Esophagus squamous epithelium (tissue), 5 donors: ENCODE data around the gene TIAM2. TPM values are rescaled to one million over a fixed set of nuclear protein-coding genes. Genes with fewer than 3 reads are reported as not detected.

ENCODE experiments used
- DNase-seq: peaks from one replicate; lab custom pipeline; 2025; lab: John Stamatoyannopoulos, UW
- H3K27ac ChIP-seq, 4 donors: fragments of 200-600 bp; sonication (generic); one replicate each; pipeline ENCODE4 v1.5.1; 2016 to 2019; ENCODE audit warnings: mild to moderate bottlenecking in 1 of 4
- H3K27me3 ChIP-seq, 4 donors: fragments of 200-600 bp; sonication (generic); 1 replicate in 3 of 4; 2 replicates in 1 of 4; pipeline versions ENCODE4 v1.5.1 to v1.6.0; 2017 to 2021; ENCODE audit warnings: antibody characterized with exemption in 1 of 4
- H3K36me3 ChIP-seq, 3 donors: fragments of 200-600 bp; sonication (generic); one replicate each; pipeline ENCODE4 v1.5.1; 2016 to 2019
- H3K4me1 ChIP-seq, 3 donors: fragments of 200-600 bp; sonication (generic); one replicate each; pipeline ENCODE4 v1.5.1; 2017 to 2019
- H3K4me3 ChIP-seq, 4 donors: fragments of 200-600 bp; sonication (generic); 1 replicate in 3 of 4; 2 replicates in 1 of 4; pipeline ENCODE4 v1.5.1; 2016 to 2019; ENCODE audit warnings: mild to moderate bottlenecking in 2 of 4, moderate library complexity in 1 of 4
- H3K9me3 ChIP-seq, 3 donors: fragments of 200-600 bp; sonication (generic); one replicate each; pipeline ENCODE4 v1.5.1; 2016 to 2019
- POLR2A ChIP-seq, 4 donors: fragments of 450-650 bp; IDR thresholded peaks; one replicate each; pipeline ENCODE4 v1.6.1; 2017; ENCODE audit warnings: antibody characterized with exemption in 4 of 4, mild to moderate bottlenecking in 4 of 4, moderate library complexity in 3 of 4
- whole genome bisulfite sequencing, 2 donors: methylation state at CpG; one replicate each; pipeline ENCODE4 v1.1.5; 2018; 5-methylcytosine and 5-hydroxymethylcytosine counted together
- intact Hi-C: fragments of 100-400 bp; cut with DNase I; formaldehyde crosslinking; loops from one replicate; pipeline ENCODE4 v1.15.0; 2022
- total RNA-seq, 4 donors: library from RNA; depleted of rRNA; stranded (reverse); fragments of >200 nt; gene quantifications; one replicate each; pipeline ENCODE4 v1.1.0, GENCODE V29; 2016
- TF ChIP-seq, protein P1 (sequence below), 6 experiments: fragments of 450-650 bp in 4 of 6; fragments of 200-600 bp in 2 of 6; sonication (generic) in 2 of 6; IDR thresholded peaks; one replicate each; pipeline ENCODE4 v1.5.1; 2016 to 2019; ENCODE audit warnings: antibody characterized with exemption in 6 of 6, mild to moderate bottlenecking in 4 of 6, moderate library complexity in 4 of 6
- donor health status: DM: yes; HTN: yes; CAD: no.

The TIAM2 gene
- total RNA-seq, 4 donors from 2014 or later: 2.3 to 10.3 (median 5.6) TPM

DNA sequence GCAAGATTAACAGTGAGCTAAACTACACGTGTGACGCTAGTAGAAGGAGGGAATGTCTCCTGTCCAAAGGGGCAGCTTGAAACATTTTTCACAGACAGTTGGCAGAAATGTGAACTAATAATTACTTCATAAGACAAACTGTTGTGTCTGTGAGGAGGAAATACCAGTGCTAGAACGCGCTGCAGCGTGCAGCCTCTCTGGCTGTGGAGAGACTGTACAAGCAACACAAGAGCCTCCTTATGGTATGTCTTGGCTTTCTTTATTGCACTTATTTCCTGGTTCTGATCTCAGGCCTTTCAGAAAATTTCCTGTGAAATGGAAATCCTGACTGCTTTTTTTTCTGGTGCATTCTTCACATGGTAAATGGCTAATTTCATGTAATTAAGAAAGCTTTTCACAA, 25.3 kb upstream of the TIAM2 start:
- Histone ChIP-seq H3K9me3 (no peaks in the 10 kb centered on the region), H3K4me3 (no peak overlapping the region), H3K27ac (no peak overlapping the region), H3K27me3 (no peaks in the 10 kb centered on the region), H3K4me1 (no peaks in the 10 kb centered on the region), H3K36me3 (no peaks in the 10 kb centered on the region)
- intact Hi-C loops: no loop called here
- 41 to 47% methylated on average over 5 of the region's 5 CpGs for WGBS, 2 donors
- no peak for DNase-seq
- TF ChIP-seq, protein P1, sequence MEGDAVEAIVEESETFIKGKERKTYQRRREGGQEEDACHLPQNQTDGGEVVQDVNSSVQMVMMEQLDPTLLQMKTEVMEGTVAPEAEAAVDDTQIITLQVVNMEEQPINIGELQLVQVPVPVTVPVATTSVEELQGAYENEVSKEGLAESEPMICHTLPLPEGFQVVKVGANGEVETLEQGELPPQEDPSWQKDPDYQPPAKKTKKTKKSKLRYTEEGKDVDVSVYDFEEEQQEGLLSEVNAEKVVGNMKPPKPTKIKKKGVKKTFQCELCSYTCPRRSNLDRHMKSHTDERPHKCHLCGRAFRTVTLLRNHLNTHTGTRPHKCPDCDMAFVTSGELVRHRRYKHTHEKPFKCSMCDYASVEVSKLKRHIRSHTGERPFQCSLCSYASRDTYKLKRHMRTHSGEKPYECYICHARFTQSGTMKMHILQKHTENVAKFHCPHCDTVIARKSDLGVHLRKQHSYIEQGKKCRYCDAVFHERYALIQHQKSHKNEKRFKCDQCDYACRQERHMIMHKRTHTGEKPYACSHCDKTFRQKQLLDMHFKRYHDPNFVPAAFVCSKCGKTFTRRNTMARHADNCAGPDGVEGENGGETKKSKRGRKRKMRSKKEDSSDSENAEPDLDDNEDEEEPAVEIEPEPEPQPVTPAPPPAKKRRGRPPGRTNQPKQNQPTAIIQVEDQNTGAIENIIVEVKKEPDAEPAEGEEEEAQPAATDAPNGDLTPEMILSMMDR (IDR thresholded peaks at IDR 0.05): no peak
- TF ChIP-seq POLR2A (IDR thresholded peaks at IDR 0.05): no peak

DNA sequence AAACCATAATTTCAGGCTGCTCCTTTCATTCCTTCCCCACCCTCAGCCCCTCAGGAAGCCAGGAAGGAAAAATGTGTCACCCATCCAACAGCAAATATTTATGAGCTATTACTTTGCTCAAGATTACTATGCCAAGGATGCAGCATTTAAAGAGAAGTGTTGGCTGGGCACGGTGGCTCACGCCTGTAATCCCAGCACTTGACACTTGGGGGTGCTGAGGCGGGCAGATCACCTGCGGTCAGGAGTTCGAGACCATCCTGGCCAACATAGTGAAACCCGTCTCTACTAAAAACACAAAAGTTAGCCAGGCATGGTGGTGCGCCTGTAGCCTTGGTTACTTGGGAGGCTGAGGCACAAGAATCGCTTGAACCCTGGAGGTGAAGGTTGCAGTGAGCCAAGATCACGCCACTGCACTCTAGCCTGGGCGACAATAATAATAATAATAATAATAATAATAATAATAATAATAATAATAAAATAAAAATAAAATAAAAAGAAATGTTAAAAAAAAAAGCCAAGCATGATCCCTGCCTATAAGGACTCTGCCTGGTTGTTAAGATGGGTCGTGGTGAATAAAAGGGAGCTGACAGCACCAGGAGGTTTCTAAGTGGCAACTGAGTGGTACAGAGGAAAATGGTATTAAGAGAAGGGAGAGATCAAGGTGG, 20.5 kb upstream of the TIAM2 start:
- Histone ChIP-seq H3K27ac (no peak overlapping the region), H3K27me3 (no peaks in the 10 kb centered on the region), H3K36me3 (no peaks in the 10 kb centered on the region), H3K4me3 (no peak overlapping the region), H3K9me3 (no peaks in the 10 kb centered on the region), H3K4me1 (no peaks in the 10 kb centered on the region)
- no peak for DNase-seq
- TF ChIP-seq POLR2A (IDR thresholded peaks at IDR 0.05): no peak
- TF ChIP-seq, protein P1 (IDR thresholded peaks at IDR 0.05): no peak
- WGBS, 2 donors: 79 to 86% methylated on average over 10 to 11 of the region's 11 CpGs
- intact Hi-C loops: no loop called here

DNA sequence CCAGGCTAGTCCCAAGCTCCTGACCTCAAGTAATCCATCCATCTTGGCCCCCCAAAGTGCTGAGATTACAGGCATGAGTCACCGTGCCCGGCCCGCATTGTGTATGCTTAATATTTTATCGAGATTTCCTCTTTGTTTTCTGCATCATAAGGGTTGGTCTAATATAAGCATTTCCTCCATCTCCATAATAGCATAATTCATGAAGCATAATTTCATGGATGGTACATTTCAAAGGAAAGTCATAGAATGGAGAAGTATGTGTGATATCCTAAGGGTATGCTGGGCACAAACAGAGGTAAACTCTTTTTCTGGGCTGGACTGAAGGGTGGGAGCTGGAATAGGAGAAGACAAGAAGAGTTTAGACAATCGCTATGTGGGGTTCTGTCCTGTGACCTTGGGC, 17.5 kb upstream of the TIAM2 start:
- no peak overlapping the region for H3K27ac ChIP-seq
- H3K36me3 ChIP-seq: no peaks in the 10 kb centered on the region
- no peaks in the 10 kb centered on the region for H3K27me3 ChIP-seq
- no peak overlapping the region for H3K4me3 ChIP-seq
- TF ChIP-seq, protein P1 (IDR thresholded peaks at IDR 0.05): no peak
- no peak for TF ChIP-seq POLR2A (IDR thresholded peaks at IDR 0.05)
- no peaks in the 10 kb centered on the region for H3K9me3 ChIP-seq
- H3K4me1 ChIP-seq: peaks cover 0 to 5% (median 0%) of the 10 kb centered on the region in 3 donors
- 85 to 88% methylated on average over 5 of the region's 5 CpGs for WGBS, 2 donors
- intact Hi-C loops: no loop called here
- DNase-seq: no peak

DNA sequence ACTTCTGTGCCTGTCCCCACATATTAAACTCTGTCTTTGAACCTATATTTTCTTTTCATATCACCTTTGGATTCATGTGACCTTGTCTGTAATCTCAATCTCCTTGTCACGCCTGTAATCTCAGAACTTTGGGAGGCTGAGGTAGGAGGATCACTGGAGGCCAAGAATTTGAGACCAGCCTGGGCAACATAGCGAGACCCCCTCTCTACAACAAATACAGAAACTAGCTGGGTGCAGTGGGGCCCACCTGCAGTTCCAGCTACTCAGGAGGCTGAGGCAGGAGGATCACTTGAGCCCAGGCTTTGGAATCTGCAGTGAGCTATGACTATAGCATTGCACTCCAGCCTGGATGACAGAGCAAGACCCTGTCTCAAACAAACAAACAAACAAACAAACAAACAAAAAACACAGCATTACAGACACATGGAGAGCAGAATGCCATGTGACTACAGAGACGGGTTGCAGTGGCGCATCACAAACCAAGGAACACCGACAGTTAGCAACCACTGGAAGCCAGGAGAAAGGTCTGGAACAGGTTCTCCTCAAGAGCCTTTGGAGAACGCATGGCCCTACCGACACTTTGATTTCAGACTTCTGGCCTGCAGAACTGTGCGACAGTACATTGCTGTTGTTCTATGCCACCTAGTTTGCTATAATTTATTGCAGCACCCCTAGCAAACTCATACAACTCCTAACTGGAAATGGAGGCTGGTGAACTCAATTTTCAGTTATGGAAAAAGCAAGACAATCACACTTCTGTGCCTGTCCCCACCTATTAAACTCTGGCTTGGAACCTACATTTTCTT, 14.6 kb upstream of the TIAM2 start:
- DNase-seq: no peak
- TF ChIP-seq, protein P1 (IDR thresholded peaks at IDR 0.05): no peak
- TF ChIP-seq POLR2A (IDR thresholded peaks at IDR 0.05): no peak
- Histone ChIP-seq H3K9me3 (no peaks in the 10 kb centered on the region), H3K4me3 (no peak overlapping the region), H3K27me3 (no peaks in the 10 kb centered on the region), H3K27ac (no peak overlapping the region), H3K36me3 (no peaks in the 10 kb centered on the region), H3K4me1 (peaks cover 0 to 5% (median 0%) of the 10 kb centered on the region in 3 donors)
- intact Hi-C loops: no loop called here
- 93 to 95% methylated on average over 8 of the region's 8 CpGs for WGBS, 2 donors
